Dendritic cell treated with granulocyte-macrophage colony-stimulating factor and Interleukin-4, amounts not matched to agents 40 ng/mL and 50 ng/mL, for 4 days (primary cell): ENCODE measurements around the gene PAXX.

Source experiments
- H3K27ac Mint-ChIP-seq: one replicate; pipeline ENCODE4 v1.8.0; 2022; ENCODE audit warnings: mild to moderate bottlenecking, mixed read lengths
- H3K27me3 Mint-ChIP-seq: one replicate; pipeline ENCODE4 v1.8.0; 2022; ENCODE audit warnings: mild to moderate bottlenecking, mixed read lengths
- H3K36me3 Mint-ChIP-seq: one replicate; pipeline ENCODE4 v1.8.0; 2022; ENCODE audit warnings: low read depth, mixed read lengths
- H3K4me1 Mint-ChIP-seq: one replicate; pipeline ENCODE4 v1.8.0; 2022; ENCODE audit warnings: low read depth, mixed read lengths
- H3K4me3 Mint-ChIP-seq: one replicate; pipeline ENCODE4 v1.8.0; 2022; ENCODE audit warnings: mild to moderate bottlenecking, moderate library complexity, mixed read lengths
- H3K9me3 Mint-ChIP-seq: one replicate; pipeline ENCODE4 v1.8.0; 2022; ENCODE audit warnings: mixed read lengths
- intact Hi-C: fragments of 100-400 bp; cut with micrococcal nuclease; formaldehyde crosslinking; loops from one replicate; pipeline ENCODE4 v1.15.0; 2022

Gene PAXX

GRCh38 chr9:136968333-136969127, 23.7 kb upstream of the PAXX start:
- intact Hi-C loops: no loop called here
- Mint-ChIP-seq H3K36me3 (no peaks in the 10 kb centered on the region), H3K9me3 (no peaks in the 10 kb centered on the region), H3K27me3 (peaks cover 41% of the 10 kb centered on the region), H3K4me3 (no peak overlapping the region), H3K4me1 (peaks cover 20% of the 10 kb centered on the region), H3K27ac (no peak overlapping the region)

GRCh38 chr9:136969150-136969549, 23.1 kb upstream of the PAXX start:
- Mint-ChIP-seq H3K4me3 (no peak overlapping the region), H3K9me3 (no peaks in the 10 kb centered on the region), H3K4me1 (peaks cover 19% of the 10 kb centered on the region), H3K36me3 (no peaks in the 10 kb centered on the region), H3K27ac (no peak overlapping the region), H3K27me3 (peaks cover 42% of the 10 kb centered on the region)
- intact Hi-C loops: no loop called here

GRCh38 chr9:136969774-136970173, 22.4 kb upstream of the PAXX start:
- intact Hi-C loops: no loop called here
- H3K4me3 Mint-ChIP-seq: no peak overlapping the region

DNA sequence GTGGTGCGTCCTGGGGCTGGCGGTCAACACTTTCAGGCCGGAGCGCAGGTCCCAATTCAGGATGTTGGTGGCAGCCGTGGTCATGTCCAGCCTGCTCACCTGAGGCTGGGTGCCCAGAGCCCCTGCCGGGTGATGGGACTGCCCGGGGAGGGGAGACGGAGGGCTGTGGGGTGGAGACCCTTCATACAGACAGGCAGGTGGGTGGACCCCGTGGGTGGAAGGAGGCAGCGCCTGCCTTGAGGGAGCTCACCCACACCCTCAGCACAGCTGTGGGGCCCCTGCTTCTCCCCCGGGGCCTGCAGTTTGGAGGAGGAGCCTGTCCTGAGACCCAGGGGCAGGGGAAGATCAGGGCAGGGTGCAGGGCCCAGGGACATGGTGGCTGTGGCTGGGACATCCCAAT, 21.9 kb upstream of the PAXX start:
- no peaks in the 10 kb centered on the region for H3K36me3 Mint-ChIP-seq
- intact Hi-C loops: no loop called here
- H3K27me3 Mint-ChIP-seq: peaks cover 48% of the 10 kb centered on the region
- no peak overlapping the region for H3K27ac Mint-ChIP-seq
- H3K4me3 Mint-ChIP-seq: no peak overlapping the region
- H3K4me1 Mint-ChIP-seq: peaks cover 21% of the 10 kb centered on the region
- H3K9me3 Mint-ChIP-seq: no peaks in the 10 kb centered on the region

More at GRCh38 chr9:136969774-136970173, 22.4 kb upstream of the PAXX start:
- peaks cover 16% of the 10 kb centered on the region for H3K4me1 Mint-ChIP-seq
- H3K9me3 Mint-ChIP-seq: no peaks in the 10 kb centered on the region
- H3K36me3 Mint-ChIP-seq: no peaks in the 10 kb centered on the region
- H3K27me3 Mint-ChIP-seq: peaks cover 45% of the 10 kb centered on the region
- no peak overlapping the region for H3K27ac Mint-ChIP-seq

DNA sequence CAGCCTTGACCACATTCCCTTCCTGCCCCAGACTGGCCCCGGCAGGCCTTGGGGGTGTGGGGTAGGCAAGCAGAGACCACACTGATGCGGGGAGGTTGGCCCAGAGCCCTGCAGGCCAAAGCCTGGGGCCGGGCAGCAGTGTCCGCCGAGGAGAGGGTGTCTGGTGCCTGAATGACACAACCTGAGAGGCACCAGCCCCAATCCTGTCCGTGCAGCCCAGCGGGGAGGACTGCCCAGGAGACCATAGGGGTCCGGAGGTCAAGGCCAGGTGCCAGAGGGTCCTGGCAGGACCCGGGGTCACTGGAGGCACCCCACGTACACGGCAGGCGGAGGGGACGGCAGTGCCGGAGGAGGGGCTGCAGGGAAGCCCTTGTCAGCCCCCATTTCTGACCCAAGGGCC, 20.5 kb upstream of the PAXX start:
- Mint-ChIP-seq H3K27me3 (peaks cover 49% of the 10 kb centered on the region), H3K4me1 (peaks cover 23% of the 10 kb centered on the region), H3K36me3 (no peaks in the 10 kb centered on the region), H3K27ac (no peak overlapping the region), H3K9me3 (no peaks in the 10 kb centered on the region), H3K4me3 (no peak overlapping the region)
- intact Hi-C loops: no loop called here

DNA sequence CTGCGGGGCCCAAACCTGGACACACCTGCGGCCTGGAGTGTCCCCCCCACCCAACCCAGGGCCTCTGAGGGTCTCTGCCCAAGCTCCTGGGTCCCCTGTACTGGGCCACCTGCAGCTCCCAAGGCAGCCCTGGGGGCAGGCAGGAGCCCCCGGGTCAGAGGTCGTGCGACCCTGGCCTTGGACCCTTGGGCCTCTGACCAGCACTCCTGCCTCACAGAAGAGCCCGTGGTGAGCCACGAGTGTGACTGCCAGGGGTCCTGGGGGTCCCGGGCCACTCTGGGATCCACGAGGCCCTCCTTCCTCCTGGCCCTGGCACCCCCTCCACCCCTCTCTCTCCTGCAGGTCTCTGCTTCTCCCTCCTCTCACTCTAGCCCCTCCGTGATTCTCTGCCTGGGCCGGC, 19.9 kb upstream of the PAXX start:
- H3K36me3 Mint-ChIP-seq: no peaks in the 10 kb centered on the region
- no peaks in the 10 kb centered on the region for H3K9me3 Mint-ChIP-seq

GRCh38 chr9:136972743-136973142, 19.5 kb upstream of the PAXX start:
- H3K9me3 Mint-ChIP-seq: no peaks in the 10 kb centered on the region
- peaks cover 54% of the 10 kb centered on the region for H3K27me3 Mint-ChIP-seq
- H3K4me1 Mint-ChIP-seq: peaks cover 30% of the 10 kb centered on the region
- H3K36me3 Mint-ChIP-seq: no peaks in the 10 kb centered on the region
- intact Hi-C loops: no loop called here
- no peak overlapping the region for H3K27ac Mint-ChIP-seq
- no peak overlapping the region for H3K4me3 Mint-ChIP-seq

More for the DNA sequence above, 19.9 kb upstream of the PAXX start:
- peaks cover 26% of the 10 kb centered on the region for H3K4me1 Mint-ChIP-seq
- H3K27ac Mint-ChIP-seq: no peak overlapping the region
- intact Hi-C loops: no loop called here
- no peak overlapping the region for H3K4me3 Mint-ChIP-seq
- peaks cover 50% of the 10 kb centered on the region for H3K27me3 Mint-ChIP-seq

DNA sequence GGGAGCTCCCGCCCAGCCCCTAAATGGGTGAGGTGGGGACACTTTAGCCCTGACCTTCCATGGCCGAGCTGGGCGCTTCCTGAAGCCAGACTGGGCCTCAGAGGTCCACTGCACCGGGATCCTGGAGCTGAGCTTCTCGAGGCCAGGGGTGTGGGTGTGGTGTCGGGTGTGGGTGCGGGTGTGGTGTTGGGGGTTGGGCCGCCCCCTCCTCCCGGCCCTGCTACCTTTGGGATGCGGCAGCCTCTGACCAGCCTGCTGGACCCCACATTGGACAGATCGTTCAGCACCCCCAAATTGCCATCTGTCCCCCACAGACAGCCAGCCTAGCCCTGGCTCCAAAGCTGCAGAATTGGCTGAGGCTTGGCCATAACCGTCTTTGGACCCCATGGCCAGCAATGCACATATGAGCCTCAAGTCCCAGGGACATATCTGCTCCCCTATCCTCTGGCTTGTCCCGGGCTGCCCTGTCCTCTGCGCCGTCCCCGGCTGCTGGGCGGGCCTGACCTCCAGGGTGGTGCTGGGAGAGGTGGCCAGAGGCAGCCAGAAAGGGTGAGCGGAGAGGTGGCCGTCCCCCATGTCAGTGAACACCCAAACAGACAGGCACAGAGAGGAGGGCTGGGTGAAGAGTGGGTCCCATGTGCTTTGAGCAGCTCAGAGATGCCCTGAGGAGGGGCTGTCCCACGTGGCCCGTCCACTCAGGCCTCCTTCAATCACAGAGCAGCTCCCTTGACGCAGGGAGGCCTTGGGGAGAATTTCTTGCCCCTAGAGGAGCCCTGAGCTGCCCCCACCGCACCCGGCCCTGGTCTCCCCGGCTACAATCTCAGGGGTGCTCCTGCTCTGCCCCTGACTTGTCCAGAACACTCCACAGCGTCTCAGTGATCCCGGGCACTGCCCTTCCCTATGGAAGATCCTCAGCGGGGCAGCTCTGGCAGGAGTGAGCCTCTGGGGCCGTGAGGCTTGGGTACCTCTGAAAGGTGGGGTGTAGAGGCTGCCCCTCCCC, 18.3 kb upstream of the PAXX start:
- Mint-ChIP-seq H3K4me3 (no peak overlapping the region), H3K9me3 (no peaks in the 10 kb centered on the region), H3K36me3 (no peaks in the 10 kb centered on the region), H3K4me1 (peaks cover 31% of the 10 kb centered on the region), H3K27me3 (peaks cover 54% of the 10 kb centered on the region), H3K27ac (peak overlapping the region; percentile 42)
- intact Hi-C loops: no loop called here

- intact Hi-C loops: no loop called here
- Mint-ChIP-seq H3K4me3 (peak overlapping the region; percentile 14), H3K27me3 (peaks cover 57% of the 10 kb centered on the region), H3K27ac (peak overlapping the region; percentile 61), H3K9me3 (no peaks in the 10 kb centered on the region), H3K4me1 (peaks cover 31% of the 10 kb centered on the region), H3K36me3 (no peaks in the 10 kb centered on the region)
These were observed 17.2 kb upstream of the PAXX start for GRCh38 chr9:136974817-136975535.

DNA sequence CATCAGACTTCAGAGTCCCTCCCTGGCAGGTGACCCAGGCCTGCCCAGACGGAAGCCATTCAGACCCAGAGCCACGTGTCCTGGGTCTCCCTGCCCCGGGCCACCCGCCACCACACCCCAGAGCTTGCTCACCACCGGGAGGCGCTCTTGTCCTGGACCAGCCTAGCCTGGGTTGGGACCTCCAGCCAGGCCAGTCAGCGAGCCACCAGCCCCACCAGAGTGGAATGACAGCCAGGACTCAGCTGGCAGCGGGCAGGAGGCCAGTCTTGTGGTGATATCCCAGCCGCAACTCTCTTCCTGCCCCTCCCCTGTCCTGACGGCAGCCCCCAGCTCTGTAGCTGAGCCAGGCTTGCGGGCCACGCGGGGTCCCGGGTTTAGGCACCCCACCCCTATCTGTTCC, 16.6 kb upstream of the PAXX start:
- Mint-ChIP-seq H3K4me3 (no peak overlapping the region), H3K27ac (peak overlapping the region; percentile 61), H3K27me3 (peaks cover 53% of the 10 kb centered on the region), H3K36me3 (no peaks in the 10 kb centered on the region), H3K4me1 (peaks cover 31% of the 10 kb centered on the region), H3K9me3 (no peaks in the 10 kb centered on the region)
- intact Hi-C loops: no loop called here

GRCh38 chr9:136977223-136977622, 15.0 kb upstream of the PAXX start, which contains the start of gene PTGDS:
Gene PTGDS (plus strand): TSS chr9:136977504. CDS start chr9:136977579, 75 bp downstream.
- Mint-ChIP-seq H3K27me3 (peaks cover 58% of the 10 kb centered on the region), H3K27ac (peak within 1 kb of the TSS; percentile 29), H3K4me3 (peak within 1 kb of the TSS; percentile 39), H3K9me3 (no peaks in the 10 kb centered on the region), H3K4me1 (peaks cover 31% of the 10 kb centered on the region), H3K36me3 (no peaks in the 10 kb centered on the region)
- intact Hi-C loops: no loop called here

DNA sequence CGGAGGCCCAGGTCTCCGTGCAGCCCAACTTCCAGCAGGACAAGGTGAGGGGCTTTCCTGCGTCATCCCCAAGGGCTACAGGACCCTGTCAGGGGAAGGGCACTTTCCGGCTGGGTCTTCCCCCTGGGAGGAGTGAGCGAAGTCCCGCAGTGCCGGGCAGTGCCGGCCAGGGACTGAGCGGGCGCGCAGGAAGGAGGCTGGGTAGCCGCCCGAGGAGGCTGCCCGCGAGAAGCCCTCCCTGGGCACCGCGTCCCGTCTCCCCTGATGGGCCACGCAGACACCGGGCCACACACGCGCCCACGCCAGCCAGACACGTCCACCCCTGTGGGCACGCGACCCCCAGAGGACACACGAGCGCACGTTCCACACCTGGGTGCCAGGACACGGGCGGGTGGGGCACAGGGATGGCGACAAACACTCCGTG, 14.6 kb upstream of the PAXX start:
- intact Hi-C loops: loop anchor here (1.0 kb wide), 1 partner anchor 15 kb away; the partner anchor contains the start of gene PAXX
- Mint-ChIP-seq H3K4me3 (peak overlapping the region; percentile 39), H3K27ac (no peak overlapping the region), H3K9me3 (no peaks in the 10 kb centered on the region), H3K27me3 (peaks cover 63% of the 10 kb centered on the region), H3K4me1 (peaks cover 31% of the 10 kb centered on the region), H3K36me3 (no peaks in the 10 kb centered on the region)

GRCh38 chr9:136978073-136978864, 14.0 kb upstream of the PAXX start:
- Mint-ChIP-seq H3K4me1 (peaks cover 31% of the 10 kb centered on the region), H3K27me3 (peaks cover 69% of the 10 kb centered on the region), H3K4me3 (peak overlapping the region; percentile 23), H3K27ac (no peak overlapping the region), H3K9me3 (no peaks in the 10 kb centered on the region), H3K36me3 (no peaks in the 10 kb centered on the region)
- intact Hi-C loops: loop anchor here (1.0 kb wide), 1 partner anchor 14 kb away; the partner anchor contains the start of gene PAXX
